HepG2 (cell line): ENCODE results near the gene ELL3. TPM values are rescaled to one million over a fixed set of nuclear protein-coding genes. Genes with fewer than 3 reads are reported as not detected.

Source experiments
- EED ChIP-seq: sonication (generic); formaldehyde crosslinking; IDR thresholded peaks from 2 replicates; pipeline ENCODE4 v1.5.0; 2020; ENCODE audit warnings: mild to moderate bottlenecking, missing genetic modification reagents
- HNF4G ChIP-seq, 2 experiments: sonication (generic) in 1 of 2; formaldehyde crosslinking in 1 of 2; IDR thresholded peaks; 2 replicates each; pipeline versions ENCODE4 v1.4.0 to v1.6.1; 2011 to 2020; ENCODE audit warnings: borderline replicate concordance in 2 of 2, low read depth in 2 of 2, mild to moderate bottlenecking in 2 of 2, low read length in 1 of 2, missing genetic modification reagents in 1 of 2, moderate library complexity in 1 of 2
- KLF11 ChIP-seq: IDR thresholded peaks from 2 replicates; pipeline ENCODE4 v1.6.1; 2016; ENCODE audit warnings: missing compliant biosample characterization
- KLF9 ChIP-seq: IDR thresholded peaks from 2 replicates; pipeline ENCODE4 v1.6.1; 2016; ENCODE audit warnings: low read depth
- MXD4 ChIP-seq: IDR thresholded peaks from 2 replicates; pipeline ENCODE4 v1.6.1; 2016; ENCODE audit warnings: mild to moderate bottlenecking, missing biosample characterization, missing genetic modification reagents
- NRL ChIP-seq: sonication (generic); formaldehyde crosslinking; IDR thresholded peaks from 2 replicates; pipeline ENCODE4 v1.5.0; 2020; ENCODE audit warnings: missing genetic modification reagents, mild to moderate bottlenecking, moderate library complexity, borderline replicate concordance
- POGZ ChIP-seq: sonication (generic); formaldehyde crosslinking; IDR thresholded peaks from 2 replicates; pipeline ENCODE4 v1.4.0; 2020; ENCODE audit warnings: mild to moderate bottlenecking, missing genetic modification reagents
- ZNF274 ChIP-seq: sonication (generic); formaldehyde crosslinking; IDR thresholded peaks from 2 replicates; pipeline ENCODE4 v1.5.1; 2020; ENCODE audit warnings: mild to moderate bottlenecking, missing genetic modification reagents
- ZNF276 ChIP-seq: sonication (generic); formaldehyde crosslinking; IDR thresholded peaks from 2 replicates; pipeline ENCODE4 v1.4.0; 2020; ENCODE audit warnings: mild to moderate bottlenecking, low read depth, missing genetic modification reagents
- ZNF451 ChIP-seq: sonication (generic); formaldehyde crosslinking; IDR thresholded peaks from 2 replicates; pipeline ENCODE4 v1.5.0; 2020; ENCODE audit warnings: mild to moderate bottlenecking, missing genetic modification reagents
- ZNF616 ChIP-seq: sonication (generic); formaldehyde crosslinking; IDR thresholded peaks from 2 replicates; pipeline ENCODE4 v1.5.0; 2020; ENCODE audit warnings: low read depth, mild to moderate bottlenecking, missing genetic modification reagents
- ZNF746 ChIP-seq: sonication (generic); formaldehyde crosslinking; IDR thresholded peaks from 2 replicates; pipeline ENCODE4 v1.8.0; 2022; ENCODE audit warnings: mild to moderate bottlenecking, missing genetic modification reagents
- ZNF891 ChIP-seq: sonication (generic); formaldehyde crosslinking; IDR thresholded peaks from 2 replicates; pipeline ENCODE4 v1.5.0; 2020; ENCODE audit warnings: mild to moderate bottlenecking, missing genetic modification reagents
- ZZZ3 ChIP-seq: sonication (generic); formaldehyde crosslinking; IDR thresholded peaks from 2 replicates; pipeline ENCODE4 v1.4.0; 2020; ENCODE audit warnings: missing genetic modification reagents, mild to moderate bottlenecking, borderline replicate concordance
- polyA plus RNA-seq, 8 experiments: library from polyadenylated mRNA; depleted of rRNA in 3 of 8; stranded (reverse) in 7 of 8; unstranded in 1 of 8; fragments of >200 nt; fragmentation: Illumina TruSeq in 4 of 8; extraction: Trizol in 4 of 8; gene quantifications; 2 replicates each; pipeline versions ENCODE4 v1.2.1 to v1.2.3, GENCODE V29; 2011 to 2016; ENCODE audit warnings: low read depth in 4 of 8, missing spikeins in 1 of 8, mixed read lengths in 1 of 8; ENCODE audit not compliant: insufficient read depth in 1 of 8
- total RNA-seq, 5 experiments: library from RNA; depleted of rRNA; stranded (reverse); fragments of >200 nt; fragmentation: Illumina TruSeq; extraction: Trizol; gene quantifications; 2 replicates each; pipeline ENCODE4 v1.2.3, GENCODE V29; 2016; ENCODE audit warnings: low read depth in 1 of 5
- TF ChIP-seq, protein P1 (sequence below): sonication (generic); formaldehyde crosslinking; IDR thresholded peaks from 2 replicates; pipeline ENCODE4 v1.5.0; 2020; ENCODE audit warnings: mild to moderate bottlenecking, missing genetic modification reagents, borderline replicate concordance
- TF ChIP-seq, protein P2 (sequence below): sonication (generic); formaldehyde crosslinking; IDR thresholded peaks from 2 replicates; pipeline ENCODE4 v1.4.0; 2020; ENCODE audit warnings: mild to moderate bottlenecking, missing genetic modification reagents
- TF ChIP-seq, protein P3 (sequence below): sonication (generic); formaldehyde crosslinking; IDR thresholded peaks from 2 replicates; pipeline ENCODE4 v1.4.0; 2020; ENCODE audit warnings: missing genetic modification reagents, mild to moderate bottlenecking, borderline replicate concordance

The ELL3 gene
- total and polyA plus RNA-seq, 2 of the 13 experiments (the other 11 are each of a cell fraction or from before 2014, with no cell fraction given), result 6.1 to 8.8 TPM

GRCh38 chr15:43791993-43792760 is 15.4 kb upstream of the ELL3 start, which contains the start of gene SERF2 (continued):
- 0 out of 2 replicates have a peak, but pooled peaks have one; percentile 48 for TF ChIP-seq ZNF276 (CRISPR knock-in tag)
- peak; percentile 66; the same call in 1 of the 2 replicates for TF ChIP-seq ZNF891 (CRISPR knock-in tag)
- TF ChIP-seq, protein P1, sequence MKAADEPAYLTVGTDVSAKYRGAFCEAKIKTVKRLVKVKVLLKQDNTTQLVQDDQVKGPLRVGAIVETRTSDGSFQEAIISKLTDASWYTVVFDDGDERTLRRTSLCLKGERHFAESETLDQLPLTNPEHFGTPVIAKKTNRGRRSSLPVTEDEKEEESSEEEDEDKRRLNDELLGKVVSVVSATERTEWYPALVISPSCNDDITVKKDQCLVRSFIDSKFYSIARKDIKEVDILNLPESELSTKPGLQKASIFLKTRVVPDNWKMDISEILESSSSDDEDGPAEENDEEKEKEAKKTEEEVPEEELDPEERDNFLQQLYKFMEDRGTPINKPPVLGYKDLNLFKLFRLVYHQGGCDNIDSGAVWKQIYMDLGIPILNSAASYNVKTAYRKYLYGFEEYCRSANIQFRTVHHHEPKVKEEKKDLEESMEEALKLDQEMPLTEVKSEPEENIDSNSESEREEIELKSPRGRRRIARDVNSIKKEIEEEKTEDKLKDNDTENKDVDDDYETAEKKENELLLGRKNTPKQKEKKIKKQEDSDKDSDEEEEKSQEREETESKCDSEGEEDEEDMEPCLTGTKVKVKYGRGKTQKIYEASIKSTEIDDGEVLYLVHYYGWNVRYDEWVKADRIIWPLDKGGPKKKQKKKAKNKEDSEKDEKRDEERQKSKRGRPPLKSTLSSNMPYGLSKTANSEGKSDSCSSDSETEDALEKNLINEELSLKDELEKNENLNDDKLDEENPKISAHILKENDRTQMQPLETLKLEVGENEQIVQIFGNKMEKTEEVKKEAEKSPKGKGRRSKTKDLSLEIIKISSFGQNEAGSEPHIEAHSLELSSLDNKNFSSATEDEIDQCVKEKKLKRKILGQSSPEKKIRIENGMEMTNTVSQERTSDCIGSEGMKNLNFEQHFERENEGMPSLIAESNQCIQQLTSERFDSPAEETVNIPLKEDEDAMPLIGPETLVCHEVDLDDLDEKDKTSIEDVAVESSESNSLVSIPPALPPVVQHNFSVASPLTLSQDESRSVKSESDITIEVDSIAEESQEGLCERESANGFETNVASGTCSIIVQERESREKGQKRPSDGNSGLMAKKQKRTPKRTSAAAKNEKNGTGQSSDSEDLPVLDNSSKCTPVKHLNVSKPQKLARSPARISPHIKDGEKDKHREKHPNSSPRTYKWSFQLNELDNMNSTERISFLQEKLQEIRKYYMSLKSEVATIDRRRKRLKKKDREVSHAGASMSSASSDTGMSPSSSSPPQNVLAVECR, result peak; percentile 90
- TF ChIP-seq KLF11 (CRISPR knock-in tag), result peak; percentile 52; the same call in 1 of the 2 replicates
- TF ChIP-seq ZNF616, result 0 out of 2 replicates have a peak, but pooled peaks have one; percentile 34
- peak; percentile 59 for TF ChIP-seq POGZ (CRISPR knock-in tag)
- TF ChIP-seq ZZZ3, result 0 out of 2 replicates have a peak, but pooled peaks have one; percentile 38
- TF ChIP-seq EED (CRISPR knock-in tag), result peak; percentile 34; the same call in 1 of the 2 replicates
- peak; percentile 51; the same call in 1 of the 2 replicates for TF ChIP-seq NRL (CRISPR knock-in tag)
- peak; percentile 65; the same call in 1 of the 2 replicates for TF ChIP-seq ZNF451 (CRISPR knock-in tag)
- TF ChIP-seq ZNF746 (CRISPR knock-in tag), result peak; percentile 43; the same call in 1 of the 2 replicates
- TF ChIP-seq, protein P2, sequence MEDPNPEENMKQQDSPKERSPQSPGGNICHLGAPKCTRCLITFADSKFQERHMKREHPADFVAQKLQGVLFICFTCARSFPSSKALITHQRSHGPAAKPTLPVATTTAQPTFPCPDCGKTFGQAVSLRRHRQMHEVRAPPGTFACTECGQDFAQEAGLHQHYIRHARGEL, result no peak
- TF ChIP-seq HNF4G (IDR thresholded peaks at IDR 0.05; ENCODE audit: borderline replicate concordance, low read depth, low read length), result no peak
- TF ChIP-seq HNF4G (CRISPR knock-in tag; IDR thresholded peaks at IDR 0.05; ENCODE audit: borderline replicate concordance, low read depth), result 0 out of 2 replicates have a peak, but pooled peaks have one; percentile 57
- TF ChIP-seq, protein P3, sequence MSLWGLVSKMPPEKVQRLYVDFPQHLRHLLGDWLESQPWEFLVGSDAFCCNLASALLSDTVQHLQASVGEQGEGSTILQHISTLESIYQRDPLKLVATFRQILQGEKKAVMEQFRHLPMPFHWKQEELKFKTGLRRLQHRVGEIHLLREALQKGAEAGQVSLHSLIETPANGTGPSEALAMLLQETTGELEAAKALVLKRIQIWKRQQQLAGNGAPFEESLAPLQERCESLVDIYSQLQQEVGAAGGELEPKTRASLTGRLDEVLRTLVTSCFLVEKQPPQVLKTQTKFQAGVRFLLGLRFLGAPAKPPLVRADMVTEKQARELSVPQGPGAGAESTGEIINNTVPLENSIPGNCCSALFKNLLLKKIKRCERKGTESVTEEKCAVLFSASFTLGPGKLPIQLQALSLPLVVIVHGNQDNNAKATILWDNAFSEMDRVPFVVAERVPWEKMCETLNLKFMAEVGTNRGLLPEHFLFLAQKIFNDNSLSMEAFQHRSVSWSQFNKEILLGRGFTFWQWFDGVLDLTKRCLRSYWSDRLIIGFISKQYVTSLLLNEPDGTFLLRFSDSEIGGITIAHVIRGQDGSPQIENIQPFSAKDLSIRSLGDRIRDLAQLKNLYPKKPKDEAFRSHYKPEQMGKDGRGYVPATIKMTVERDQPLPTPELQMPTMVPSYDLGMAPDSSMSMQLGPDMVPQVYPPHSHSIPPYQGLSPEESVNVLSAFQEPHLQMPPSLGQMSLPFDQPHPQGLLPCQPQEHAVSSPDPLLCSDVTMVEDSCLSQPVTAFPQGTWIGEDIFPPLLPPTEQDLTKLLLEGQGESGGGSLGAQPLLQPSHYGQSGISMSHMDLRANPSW (CRISPR knock-in tag), result peak; percentile 88; the same call in 1 of the 2 replicates
- TF ChIP-seq ZNF274 (CRISPR knock-in tag), result peak; percentile 70; the same call in 1 of the 2 replicates
- peak; percentile 75 for TF ChIP-seq MXD4 (CRISPR knock-in tag)
- TF ChIP-seq KLF9, result no peak
